GM18520 (cell line): ENCODE data around the gene TCTN1.
"Not testable (repeated sequence)": the region's sequence is repeated elsewhere in the genome, so short reads cannot be mapped to it uniquely, and the experiment has no call there.

Source experiments
- ATAC-seq: cut with Tn5 transposase; IDR thresholded peaks from one replicate; pipeline ENCODE4 v1.9.1; 2021; ENCODE audit not compliant: unreplicated experiment

The TCTN1 gene

DNA sequence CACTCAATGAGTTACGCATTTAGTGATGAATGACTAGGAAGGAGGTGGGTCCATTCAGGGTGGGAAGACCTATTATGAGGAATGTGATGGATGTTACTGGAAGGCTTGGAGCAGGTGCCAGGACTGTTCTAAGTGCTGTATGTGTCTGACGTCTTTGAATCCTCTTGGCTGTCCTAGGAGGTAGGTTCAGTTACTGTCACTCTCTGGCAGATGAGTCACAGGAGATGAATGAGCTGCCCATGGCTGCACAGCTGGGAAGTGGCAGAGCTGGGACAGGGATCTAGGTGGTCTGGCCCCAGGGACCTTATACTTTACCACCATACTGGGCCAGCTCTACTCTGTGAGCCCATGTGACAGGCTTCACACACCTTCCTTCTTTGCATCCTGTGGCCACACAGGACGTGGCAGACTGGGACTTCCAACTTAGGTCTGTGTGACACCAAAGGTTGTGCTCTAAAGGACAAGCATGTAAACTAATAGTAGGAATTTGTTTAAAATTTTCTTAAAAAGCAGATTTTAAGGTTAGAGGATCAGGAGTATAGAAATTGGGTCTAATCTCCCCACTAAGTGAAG, 24.0 kb downstream of the TCTN1 start:
- ATAC-seq = no peak

DNA sequence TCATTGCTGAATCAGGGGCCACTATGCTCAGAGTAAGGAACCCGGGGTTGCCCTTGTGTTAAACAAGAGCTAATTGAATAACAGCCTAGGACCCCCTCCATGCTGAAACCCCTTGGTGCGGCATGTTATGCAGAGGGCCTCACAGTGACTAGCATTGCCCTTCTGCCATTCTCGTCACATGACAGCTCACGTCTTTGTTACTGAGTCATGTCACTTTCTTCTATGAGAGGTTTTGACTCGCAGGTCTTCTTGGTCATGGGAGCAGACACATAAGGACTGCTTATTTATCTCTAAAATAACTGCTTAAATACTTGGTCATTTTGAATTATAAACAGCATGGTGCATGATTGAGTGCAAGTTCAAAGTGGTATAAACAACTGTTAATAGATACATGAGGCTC, 24.9 kb downstream of the TCTN1 start:
- ATAC-seq = no peak

DNA sequence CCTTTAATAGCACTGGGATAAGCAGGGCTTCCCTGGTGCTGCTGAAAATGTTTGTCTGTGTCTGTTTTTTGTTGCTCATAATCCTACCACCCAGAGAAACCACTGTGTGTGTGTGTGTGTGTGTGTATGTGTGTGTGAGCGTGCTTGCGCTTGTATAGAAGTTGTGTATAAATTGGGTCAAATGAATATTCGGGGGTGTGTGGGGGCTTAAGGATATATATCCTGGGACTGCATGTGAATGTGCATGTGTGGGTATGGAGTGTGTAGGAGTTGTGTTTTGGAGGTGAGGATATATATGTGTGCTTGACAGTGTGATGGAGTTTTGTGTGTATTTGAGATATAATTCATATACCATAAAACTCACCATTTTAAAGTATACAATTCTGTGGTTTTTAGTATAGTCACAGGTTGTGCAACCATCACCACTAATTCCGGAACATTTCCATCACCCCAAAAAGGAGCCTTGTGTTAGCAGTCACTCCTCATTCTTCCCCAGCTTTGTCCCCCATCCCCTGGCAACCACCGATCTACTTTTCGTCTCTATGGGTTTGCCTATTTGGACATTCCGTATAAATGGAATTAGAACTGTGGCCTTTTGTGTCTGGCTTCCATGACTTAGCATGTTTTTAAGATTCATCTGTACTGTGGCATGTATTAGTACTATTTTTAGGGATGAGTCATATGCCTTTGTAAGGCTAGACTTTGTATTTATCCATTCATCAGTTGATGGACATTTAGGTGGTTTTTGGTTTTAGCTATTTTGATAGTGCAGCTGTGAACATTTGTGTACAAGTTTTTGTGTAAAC, 25.6 kb downstream of the TCTN1 start:
- no peak for ATAC-seq

DNA sequence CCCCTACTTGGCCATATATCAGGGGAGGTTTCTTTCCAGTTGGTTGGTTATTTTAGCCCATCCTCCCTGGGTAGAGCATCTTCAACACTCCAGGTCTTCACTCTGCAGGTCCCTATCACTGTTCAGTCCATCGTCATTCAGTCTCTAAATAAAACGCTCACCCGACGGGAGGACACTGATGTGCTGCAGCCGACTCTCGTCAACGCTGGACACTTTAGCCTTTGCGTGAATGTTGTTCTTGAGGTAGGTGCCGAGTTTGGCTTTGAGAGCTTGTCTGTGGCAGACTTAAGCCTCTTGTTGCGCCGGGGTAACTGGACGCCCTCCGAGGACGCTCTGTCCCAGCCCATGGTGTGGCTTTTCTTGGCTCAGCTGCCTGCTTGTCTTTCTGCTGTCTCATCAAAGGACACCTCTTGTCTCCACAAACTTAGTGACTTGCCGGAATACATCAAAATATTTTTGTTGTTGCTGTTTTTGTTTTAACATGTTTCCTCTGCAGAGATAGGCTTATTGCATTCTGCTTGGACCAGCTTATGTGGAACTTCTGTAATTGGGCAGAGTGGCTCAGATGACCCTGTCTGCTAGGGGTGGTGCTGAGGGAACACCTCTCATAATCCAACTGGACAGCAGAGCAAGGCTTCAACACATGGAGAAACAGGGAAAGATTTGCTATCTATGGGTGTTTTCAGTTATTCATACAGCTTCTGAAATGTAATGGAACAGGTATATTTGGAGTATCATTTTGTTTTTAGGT, 26.5 kb downstream of the TCTN1 start:
- no peak for ATAC-seq

DNA sequence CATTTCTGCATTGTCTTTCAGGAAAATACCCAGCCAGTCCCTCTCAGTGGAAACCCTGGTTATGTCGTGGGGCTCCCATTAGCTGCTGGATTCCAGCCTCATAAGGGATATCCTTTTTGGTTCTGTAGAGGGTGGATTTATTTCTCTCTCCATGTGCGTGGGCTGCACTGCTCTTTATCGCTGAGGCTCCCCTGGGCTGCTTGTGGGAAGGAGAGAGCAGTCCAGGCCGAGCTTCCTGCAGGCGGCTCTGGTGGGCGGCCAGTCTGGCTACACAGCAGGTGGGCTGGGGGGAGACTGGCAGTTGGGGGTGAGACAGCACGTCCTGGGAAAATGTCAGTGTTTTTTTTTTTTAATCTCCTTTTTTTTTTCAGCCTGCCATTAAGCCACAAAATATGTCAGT, 27.6 kb downstream of the TCTN1 start:
- no peak for ATAC-seq

DNA sequence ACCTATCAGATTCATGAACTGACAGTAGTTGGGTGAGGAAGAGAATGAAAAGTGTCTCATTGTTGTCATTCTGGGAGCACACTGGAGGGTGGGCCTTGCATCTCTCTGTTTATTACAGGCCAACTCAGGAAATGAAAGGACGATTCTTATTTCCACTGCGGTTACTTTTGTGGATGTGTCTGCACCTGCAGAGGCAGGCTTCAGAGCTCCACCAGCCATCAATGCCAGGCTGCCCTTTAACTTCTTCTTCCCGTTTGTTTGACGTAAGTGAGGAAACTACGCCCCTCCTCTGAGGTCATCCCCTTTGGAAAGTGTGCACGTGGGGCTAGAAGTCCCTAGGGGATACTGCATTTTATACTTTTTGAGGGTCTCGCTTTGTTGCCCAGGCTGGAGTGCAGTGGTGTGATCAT, 33.7 kb downstream of the TCTN1 start:
- ATAC-seq = no peak

DNA sequence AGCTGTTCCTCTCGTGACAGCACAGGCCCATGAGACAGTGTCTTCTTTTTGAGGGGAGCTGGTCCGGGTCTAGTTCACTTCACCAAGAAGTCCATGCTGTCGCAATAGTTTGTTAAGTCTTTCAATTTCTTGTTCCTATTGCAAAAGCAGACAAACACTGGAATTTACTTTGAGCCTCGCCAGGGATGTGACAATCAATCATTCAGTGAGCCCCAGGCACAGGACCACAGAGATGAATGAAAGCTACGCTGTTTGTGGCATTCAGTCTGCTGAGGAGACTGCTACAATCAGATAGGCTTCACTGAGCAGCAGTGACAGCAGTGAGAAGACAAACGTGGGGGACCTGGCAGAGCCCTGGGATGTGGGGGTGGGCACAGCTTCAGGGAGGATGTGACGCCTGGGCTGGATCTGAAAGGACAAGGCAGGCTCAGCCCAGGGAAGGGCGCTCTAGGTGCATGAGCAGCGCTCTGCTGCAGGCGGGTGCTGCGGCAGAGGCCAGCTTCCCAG, 35.5 kb downstream of the TCTN1 start:
- ATAC-seq = no peak

DNA sequence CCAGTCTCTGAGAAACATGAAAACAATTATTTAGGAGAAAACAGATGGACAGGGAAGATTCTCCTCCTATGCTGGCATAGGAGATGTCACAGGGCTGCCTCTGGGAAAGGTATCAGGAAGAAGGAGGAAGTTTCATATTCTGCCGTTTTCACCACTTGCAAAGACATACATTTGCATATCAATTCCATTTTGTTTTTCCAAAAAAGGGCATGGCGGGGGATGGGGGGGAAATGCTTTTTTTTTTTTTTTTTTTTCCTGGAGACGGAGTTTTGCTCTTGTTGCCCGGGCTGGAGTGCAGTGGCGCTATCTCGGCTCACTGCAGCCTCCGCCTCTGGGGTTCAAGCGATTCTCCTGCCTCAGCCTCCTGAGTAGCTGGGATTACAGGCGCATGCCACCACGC, 40.3 kb downstream of the TCTN1 start:
- not testable (repeated sequence) for ATAC-seq

DNA sequence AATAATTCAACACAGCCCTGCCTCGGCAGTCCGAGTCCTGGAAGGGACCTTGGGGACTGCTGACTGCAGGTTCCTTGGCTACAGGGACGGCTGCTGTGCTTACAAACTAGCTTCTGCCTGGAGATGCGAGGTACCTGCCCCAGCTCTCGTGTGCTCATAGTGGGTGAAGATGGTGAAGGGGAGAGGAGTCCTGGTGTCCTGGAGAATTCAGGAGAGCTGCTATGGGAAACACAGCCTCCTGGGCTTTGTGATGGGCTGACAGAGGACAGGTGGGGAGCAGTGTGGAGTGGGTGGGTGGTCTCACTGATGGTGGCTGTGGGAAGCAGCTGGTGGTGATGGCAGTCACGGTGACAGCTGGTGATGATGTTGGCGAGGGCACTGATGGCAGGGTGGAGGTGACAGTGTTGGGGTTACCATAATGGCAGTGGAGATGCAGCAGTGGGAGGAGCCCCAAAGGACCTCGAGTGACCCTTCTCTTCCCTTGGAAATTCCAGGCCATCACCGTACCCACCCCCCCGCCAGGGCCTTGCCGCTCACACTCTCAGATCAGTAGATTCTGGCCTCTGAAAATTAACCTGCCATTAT, 42.2 kb downstream of the TCTN1 start:
- ATAC-seq = no peak

DNA sequence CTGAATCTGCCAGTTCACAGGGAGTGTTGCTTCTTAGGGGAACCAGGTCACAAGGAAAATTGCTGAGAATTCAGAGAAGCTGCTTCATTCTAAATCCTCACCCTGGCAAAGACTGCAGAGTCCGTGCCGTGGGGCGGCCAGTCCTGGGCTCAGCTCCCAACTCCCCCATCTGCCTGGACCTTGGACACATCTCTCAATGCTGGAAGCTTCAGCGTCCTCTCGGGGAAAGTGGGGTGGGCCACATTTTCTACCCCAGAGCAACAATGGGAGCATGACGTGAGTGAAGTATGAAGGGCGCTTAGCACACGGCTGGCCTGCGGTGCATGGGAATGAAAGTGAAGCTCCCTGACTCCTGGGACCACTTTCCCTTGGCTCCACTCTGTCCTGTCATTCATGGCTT, 43.8 kb downstream of the TCTN1 start:
- no peak for ATAC-seq

DNA sequence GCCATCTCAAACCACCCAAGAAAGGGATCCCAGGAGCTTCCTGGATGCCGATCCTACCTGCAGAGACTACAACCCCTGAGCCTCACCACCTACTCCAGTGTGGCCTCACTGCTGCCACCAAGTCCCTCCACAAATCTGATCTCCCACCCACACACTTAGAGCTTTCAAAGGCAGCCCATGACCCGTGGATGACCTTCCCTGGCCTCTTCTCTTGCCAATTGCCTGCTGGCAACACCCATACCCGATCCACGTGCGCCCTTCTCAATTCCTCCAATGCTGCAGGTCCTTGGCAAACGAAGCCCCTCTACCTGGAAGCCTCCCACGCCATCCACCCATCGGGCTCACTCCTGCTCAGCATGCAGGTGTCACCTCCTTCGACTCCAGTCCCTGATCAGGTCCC, 44.3 kb downstream of the TCTN1 start:
- ATAC-seq = no peak

DNA sequence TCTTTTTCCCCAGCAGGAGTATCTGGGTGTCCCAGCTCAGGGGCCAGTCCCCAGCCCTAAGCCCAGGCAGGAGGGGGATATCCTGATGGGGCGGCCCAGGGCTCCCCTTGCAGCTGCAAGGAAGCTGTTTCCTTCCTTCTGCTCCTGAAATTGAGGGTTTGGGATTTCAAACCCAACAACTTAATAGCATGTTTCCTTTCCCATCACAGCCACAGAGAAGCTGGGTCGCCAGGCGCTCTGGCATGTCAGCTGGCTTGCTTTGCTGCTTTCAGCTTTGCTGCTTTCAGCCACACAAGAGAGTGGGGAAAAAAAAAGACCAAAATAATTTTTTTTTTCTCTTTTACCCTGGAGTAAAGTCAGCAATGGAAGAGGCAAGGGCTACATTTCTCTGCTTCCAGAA, 44.9 kb downstream of the TCTN1 start:
- ATAC-seq = no peak

DNA sequence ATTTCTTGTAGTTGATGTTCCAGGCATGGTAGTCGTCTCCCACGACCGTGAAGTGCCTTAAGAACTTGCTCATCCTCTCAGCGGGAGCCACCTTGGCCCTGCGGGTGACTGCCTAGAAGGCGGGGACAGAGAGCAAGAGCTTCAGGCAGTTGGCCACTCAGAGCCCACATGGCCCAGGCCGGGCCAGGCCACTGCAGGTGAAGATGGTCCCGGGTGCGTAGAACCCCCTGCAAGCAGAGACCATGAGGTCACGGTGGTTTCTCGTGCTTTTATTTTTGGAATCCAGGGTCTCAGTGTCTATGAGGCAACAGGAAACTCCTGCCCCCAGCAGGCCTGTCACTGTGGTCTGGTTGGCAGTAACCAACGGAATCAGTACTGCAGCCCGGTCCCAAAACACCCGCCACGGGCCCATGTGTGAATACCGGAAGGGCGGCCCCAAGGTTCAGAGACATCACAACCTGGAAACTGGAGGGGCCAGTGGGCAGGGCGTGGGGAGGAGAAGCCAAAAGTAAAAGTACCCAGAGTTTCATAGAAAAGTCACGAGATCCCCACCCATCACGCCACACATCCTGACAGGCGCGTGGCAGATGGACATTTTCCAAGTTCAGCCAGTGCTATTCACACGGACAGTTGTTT, 47.5 kb downstream of the TCTN1 start:
- ATAC-seq = peak; percentile 87

DNA sequence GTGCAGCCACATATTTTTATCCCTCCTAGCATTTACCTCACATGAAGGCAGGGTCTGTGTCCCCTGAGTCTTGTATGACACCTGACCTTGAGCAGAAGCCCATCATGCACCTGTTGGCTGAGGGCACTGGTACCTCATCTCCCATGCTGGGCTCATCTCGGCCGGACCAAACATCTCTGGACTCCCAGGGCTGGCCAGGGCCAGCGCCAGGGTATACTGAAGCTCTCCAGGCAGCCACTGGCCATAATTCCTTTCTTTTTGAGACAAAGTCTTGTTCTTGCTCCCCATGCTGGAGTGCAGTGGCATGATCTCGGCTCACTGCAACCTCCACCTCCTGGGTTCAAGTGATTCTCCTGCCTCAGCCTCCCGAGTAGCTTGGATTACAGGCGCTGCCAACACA, 53.0 kb downstream of the TCTN1 start:
- ATAC-seq = no peak

DNA sequence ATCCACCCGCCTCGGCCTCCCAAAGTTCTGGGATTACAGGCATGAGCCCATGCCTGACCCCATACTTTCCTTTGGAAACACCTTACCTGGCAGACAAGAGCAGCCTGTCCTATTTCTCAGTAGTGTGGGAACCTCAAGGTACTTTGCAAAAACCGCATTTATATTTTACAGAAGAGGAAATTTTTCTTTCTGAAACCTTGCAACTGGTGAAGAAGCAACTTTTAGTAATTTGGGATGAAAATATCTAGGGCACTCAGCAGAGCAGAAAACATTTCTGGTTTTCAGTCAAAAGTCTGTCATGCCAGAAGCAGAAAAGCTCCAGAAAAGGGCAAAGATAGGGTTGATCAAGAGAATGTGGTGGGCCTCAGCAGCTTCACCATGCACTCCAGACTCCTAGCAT, 53.7 kb downstream of the TCTN1 start:
- no peak for ATAC-seq

DNA sequence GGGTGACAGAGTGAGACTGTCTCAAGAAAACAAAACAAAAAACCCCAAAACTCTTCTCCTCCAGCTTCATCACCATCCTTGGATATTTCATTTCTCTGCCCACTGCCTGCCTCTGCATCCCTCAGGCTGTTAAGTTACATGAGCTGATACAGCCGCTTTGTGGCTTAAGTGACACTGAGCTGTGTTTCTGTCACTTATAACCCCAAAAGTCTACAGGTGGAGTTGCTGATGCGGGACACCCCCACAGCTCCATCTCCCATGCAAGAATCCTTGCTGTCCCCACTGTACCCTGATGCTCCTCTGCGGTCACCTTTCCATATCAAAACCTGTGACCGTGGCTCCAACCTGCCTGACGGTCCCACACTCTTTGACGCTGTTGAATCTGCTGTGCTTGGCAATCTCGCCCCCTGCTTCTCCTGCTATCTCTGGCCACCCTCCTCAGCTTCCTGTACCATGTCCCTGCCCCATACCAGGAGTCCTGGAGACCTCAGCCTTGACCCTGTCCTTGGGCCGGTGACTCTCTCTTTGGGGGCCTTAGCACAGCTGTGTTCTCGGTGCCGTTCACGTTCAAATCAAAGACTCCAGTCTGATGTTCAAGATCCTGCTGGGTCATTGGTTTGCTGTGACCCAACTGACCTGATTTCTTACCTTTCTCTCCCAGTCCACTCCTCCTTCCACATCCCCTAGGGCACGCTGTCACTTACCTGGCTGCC, 54.7 kb downstream of the TCTN1 start:
- no peak for ATAC-seq

DNA sequence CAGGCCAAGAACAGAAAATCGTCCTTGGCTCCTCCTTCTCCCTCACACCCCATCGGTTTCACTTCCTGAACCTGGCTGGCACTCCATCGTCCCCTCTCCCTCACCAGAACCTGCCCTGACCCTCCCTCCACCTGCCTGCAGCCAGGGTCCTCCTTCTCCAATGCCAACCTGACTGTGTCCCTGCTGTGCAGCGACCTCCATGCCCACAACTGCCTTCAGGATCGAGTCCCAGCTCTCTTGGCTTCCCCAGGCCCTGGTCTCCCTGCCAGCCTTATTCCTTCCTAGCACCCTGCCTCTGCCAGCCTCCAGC, 55.2 kb downstream of the TCTN1 start:
- ATAC-seq = no peak

DNA sequence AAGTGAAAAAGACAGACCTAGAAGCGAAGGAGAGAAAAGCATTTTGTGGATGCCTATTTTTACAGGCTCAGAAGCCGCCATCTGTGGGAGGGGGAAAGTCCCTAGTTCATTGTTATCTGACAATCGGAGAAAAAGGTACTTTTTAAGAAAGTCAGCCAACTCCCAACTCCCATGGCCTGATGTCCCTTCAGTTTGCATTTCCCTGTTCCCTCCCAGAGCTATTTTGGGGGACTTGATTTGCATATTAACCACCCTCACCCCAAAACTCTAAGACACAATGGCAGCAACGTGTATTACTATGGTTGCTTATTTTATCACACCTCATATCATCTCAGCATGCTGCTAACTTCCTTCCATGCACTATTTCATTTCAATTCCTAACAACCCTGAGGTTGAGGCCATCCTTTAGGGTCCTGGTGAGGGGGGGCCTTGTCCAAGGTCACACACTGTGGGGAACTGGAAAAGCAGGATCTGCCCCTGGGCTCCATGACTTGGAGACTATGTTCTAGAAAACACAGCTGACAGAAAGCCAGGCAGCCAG, 56.3 kb downstream of the TCTN1 start:
- ATAC-seq = no peak

DNA sequence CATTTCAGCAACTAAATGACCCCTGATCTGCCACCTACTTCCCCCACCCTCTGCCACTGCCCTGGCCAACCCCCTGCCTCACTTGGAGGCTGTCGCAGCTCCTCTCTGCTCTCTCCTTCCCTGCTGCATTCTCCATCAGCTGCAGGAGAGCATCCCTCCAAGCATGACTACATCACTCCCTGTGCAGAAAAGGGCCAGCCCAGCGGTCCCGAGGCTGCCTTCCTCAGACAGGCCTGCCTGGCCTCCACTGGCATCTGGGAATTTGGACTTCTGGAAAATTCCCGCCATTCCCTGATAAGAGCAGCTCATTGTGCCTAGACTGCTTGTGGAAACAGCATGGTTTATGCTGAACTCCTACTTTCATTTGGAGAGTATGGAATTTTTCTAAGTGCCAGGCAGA, 62.2 kb downstream of the TCTN1 start:
- ATAC-seq = no peak

DNA sequence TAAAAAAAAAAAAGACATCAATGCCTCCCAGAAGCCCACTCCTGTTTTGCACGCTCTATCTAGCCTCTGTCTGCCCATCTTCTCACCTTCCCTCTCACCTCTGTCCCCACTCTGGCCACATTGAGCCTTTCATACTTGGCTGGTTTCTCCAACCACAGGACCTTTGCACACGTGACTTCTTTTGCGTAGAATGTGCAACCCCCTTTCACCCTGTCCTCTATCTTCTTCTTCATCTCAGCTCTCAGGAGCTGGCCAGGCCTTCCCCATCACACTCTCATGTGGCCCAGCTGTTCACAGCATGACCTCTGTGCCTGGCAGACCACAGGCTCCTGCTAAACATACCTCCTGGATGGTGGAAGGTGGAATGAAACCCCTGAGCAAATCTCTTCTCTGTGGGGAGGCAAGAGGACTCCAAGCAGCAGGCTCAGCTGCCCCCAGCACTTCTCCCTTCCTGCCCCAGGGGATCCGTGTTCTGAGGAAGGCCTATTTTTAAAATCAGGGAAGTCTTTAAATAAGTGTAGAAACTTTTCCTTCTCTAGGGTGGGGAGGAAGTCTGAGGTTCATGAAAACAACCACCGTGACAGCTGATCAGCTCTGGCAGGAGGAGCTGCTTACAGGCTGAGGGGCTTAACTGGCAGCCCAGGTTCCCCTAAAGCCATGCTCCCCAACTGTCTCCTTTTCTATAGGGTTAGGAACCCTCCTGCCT, 63.4 kb downstream of the TCTN1 start:
- ATAC-seq = peak; percentile 63
